Measurements from ENCODE around the gene MYO18A.
"Not testable (repeated sequence)": the region's sequence is repeated elsewhere in the genome, so short reads cannot be mapped to it uniquely, and the experiment has no call there.

The MYO18A gene

DNA sequence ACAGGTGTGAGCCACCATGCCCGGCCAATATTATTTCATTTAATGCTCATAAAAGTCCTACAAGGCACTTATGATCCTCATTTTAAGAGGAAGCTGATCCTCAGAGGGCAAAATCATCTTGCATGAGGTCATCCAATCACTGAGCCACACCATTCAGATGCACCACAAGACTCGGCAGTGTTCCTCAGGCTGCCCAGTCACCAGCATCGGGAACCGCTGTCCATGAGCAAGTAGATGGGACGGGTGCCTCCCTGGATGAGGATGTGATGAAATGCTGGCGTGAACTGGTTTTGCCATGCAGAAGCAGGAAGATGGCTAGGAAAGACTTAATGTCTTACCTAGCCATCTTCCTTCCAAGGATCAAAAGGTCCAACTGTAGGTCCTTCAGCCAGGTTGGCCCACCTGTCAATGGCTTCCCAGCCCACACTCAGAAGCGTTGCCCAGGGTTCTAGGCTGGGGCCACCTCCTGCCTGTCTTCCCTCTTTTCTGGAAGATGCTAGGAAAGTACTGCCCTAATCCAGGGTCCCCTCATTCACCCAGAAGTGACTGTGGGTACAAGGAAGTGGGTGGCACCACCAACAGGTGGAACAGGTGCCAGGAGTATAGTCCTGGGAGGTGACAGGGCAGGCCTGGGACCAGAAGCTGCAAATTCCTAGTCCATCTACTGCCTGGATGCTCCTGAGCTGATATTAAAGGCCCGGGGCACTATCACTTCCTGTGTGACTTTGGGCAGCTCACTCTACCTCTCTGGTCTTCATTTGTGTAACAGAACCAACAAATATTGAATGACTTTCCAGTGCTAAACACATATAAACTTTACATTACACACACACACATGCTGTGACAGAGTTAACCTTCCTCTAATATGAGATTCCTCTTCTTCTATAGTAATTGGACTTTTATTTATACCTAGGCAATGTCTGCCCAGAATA lies 34.3 kb upstream of the MYO18A start:
- Histone ChIP-seq H3K36me3 (no peaks in the 10 kb centered on the region), H4K20me1 (no peaks in the 10 kb centered on the region), H3K4me3 (no peak overlapping the region), H3K27me3 (no peaks in the 10 kb centered on the region), H3K9me3 (no peaks in the 10 kb centered on the region), H3K4me1 (0 out of 2 replicates have a peak, but pooled peaks cover 4% of the 10 kb centered on the region), H3K27ac (no peak overlapping the region), H3K4me2 (no peak overlapping the region), H3K9ac (no peak overlapping the region)
- TF ChIP-seq Cebpa-rat (IDR thresholded peaks at IDR 0.05) = no peak

DNA sequence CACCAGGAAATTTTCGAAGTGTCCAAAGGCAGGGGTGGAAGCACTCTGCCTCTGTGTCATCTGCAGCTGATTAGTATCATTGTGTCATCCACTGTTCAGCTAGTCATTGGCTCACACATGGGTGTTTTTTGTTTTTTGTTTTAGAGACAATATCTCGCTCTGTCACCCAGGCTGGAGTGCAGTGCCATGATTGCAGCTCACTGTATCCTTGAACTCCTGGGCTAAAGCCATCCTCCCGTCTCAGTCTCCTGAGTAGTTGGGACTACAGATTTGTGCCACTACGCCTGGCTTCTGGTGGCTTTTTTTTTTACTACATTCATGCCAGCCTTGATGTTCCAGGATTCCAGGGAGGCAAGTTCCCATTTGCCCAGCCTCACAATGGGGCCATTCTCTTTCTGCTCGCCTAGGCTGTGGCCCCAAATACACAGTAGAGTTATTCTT lies 32.5 kb upstream of the MYO18A start:
- Histone ChIP-seq H3K4me2 (no peak overlapping the region), H3K27me3 (no peaks in the 10 kb centered on the region), H3K27ac (no peak overlapping the region), H3K4me3 (no peak overlapping the region), H3K4me1 (no peaks in the 10 kb centered on the region), H3K9me3 (no peaks in the 10 kb centered on the region), H4K20me1 (no peaks in the 10 kb centered on the region), H3K9ac (no peak overlapping the region), H3K36me3 (no peaks in the 10 kb centered on the region)
- TF ChIP-seq Cebpa-rat (IDR thresholded peaks at IDR 0.05) = no peak

DNA sequence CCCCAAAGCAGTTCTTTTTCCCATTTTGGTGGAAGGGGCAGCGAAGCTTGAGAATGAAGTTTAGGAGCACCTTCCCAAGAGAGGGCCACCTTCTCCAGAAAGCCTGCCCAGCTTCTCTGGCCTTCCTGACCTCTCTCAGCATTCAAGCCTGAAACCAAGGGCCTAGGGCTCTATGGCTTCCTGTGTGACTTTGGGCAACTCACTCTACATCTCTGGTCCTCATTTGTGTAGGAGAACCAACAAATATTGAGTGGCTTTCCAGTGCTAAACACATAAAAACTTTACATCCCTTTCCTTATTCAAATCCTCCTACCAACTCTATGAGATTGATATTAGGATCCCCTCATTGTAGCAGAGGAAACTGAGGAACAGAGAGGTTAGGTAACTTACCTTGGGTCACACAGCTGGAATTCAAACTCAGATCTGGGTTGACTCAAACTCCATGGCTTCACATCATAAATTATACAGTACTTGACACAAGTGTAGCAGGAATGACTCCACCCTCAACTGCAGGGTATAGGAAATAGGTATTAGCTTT lies 32.0 kb upstream of the MYO18A start:
- H3K27me3 ChIP-seq = no peaks in the 10 kb centered on the region
- H3K4me3 ChIP-seq = no peak overlapping the region
- H3K9me3 ChIP-seq = no peaks in the 10 kb centered on the region
- no peaks in the 10 kb centered on the region for H4K20me1 ChIP-seq
- H3K27ac ChIP-seq = no peak overlapping the region
- no peaks in the 10 kb centered on the region for H3K4me1 ChIP-seq
- no peak overlapping the region for H3K9ac ChIP-seq
- H3K36me3 ChIP-seq = no peaks in the 10 kb centered on the region
- no peak overlapping the region for H3K4me2 ChIP-seq
- no peak for TF ChIP-seq Cebpa-rat (IDR thresholded peaks at IDR 0.05)

DNA sequence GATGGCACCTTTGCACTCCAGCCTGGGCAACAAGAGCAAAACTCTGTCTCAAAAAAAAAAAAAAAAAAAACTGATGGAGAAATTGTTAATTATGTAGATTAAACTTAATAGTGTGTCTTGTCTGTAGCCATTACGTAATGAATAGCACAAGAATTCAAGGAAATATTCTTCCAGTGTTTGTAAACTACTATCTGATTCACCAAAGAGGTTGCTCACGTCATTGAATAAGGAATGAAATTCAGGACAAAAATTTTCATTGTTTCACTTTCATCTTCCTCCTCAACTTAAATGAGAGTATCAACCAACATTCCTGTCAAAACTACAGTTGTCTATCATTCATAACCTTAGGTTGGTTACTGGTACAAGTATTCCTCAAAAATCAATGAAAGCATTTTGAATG lies 30.7 kb upstream of the MYO18A start:
- no peaks in the 10 kb centered on the region for H4K20me1 ChIP-seq
- H3K36me3 ChIP-seq = no peaks in the 10 kb centered on the region

DNA sequence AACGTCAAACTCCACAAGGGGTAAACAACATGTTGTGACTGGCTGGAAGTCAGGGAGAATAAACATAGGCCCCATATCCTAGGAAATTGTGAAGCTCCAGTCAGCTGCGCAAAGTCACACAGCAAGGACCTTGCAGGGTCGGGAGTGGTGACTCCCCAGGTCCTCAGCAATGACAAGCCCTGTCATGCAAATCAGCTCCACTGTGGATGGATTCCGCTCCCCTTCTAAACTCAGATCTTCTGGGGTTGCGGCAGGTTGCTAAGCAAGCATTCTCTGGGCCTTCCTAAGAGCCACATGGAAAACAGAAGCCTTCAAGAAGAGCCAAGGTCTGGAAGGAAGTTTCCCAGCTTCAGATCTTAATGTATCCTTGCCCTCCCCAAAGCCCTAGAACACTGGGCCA lies 28.9 kb upstream of the MYO18A start:
- H3K9me3 ChIP-seq = no peaks in the 10 kb centered on the region
- H3K4me2 ChIP-seq = no peak overlapping the region
- no peaks in the 10 kb centered on the region for H3K4me1 ChIP-seq
- no peak overlapping the region for H3K9ac ChIP-seq
- H3K36me3 ChIP-seq = no peaks in the 10 kb centered on the region
- H3K27me3 ChIP-seq = no peaks in the 10 kb centered on the region
- no peak overlapping the region for H3K27ac ChIP-seq
- no peak overlapping the region for H3K4me3 ChIP-seq
- TF ChIP-seq Cebpa-rat (IDR thresholded peaks at IDR 0.05) = no peak
- H4K20me1 ChIP-seq = no peaks in the 10 kb centered on the region

More for the DNA sequence above, 30.7 kb upstream of the MYO18A start:
- Histone ChIP-seq H3K27ac (no peak overlapping the region), H3K9ac (no peak overlapping the region), H3K4me3 (no peak overlapping the region), H3K4me1 (no peaks in the 10 kb centered on the region), H3K4me2 (no peak overlapping the region), H3K9me3 (no peaks in the 10 kb centered on the region), H3K27me3 (no peaks in the 10 kb centered on the region)
- TF ChIP-seq Cebpa-rat (IDR thresholded peaks at IDR 0.05) = no peak

DNA sequence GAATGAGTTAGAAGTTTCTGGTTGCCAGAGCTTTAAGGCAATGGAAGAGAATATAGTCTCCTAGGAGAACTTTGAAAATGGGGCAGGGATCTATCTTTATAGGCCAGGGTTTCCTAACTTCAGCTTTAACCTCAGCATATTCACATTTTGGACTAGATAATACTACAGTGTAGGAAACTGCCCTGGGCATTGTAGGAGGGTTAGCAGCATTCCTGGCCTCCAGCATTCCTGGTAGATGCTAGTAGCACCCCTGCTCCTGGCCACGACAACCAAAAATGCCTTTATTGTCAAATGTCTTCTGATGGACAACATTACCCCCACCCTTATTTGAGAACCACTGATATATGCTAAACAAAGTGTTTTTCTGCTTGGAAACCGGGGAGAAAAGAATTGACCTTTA lies 27.8 kb upstream of the MYO18A start:
- no peak overlapping the region for H3K4me3 ChIP-seq
- no peak overlapping the region for H3K9ac ChIP-seq
- no peak for TF ChIP-seq Cebpa-rat (IDR thresholded peaks at IDR 0.05)
- H4K20me1 ChIP-seq = no peaks in the 10 kb centered on the region
- H3K27me3 ChIP-seq = no peaks in the 10 kb centered on the region
- H3K4me1 ChIP-seq = no peaks in the 10 kb centered on the region
- H3K4me2 ChIP-seq = no peak overlapping the region
- H3K36me3 ChIP-seq = no peaks in the 10 kb centered on the region
- no peaks in the 10 kb centered on the region for H3K9me3 ChIP-seq
- no peak overlapping the region for H3K27ac ChIP-seq

DNA sequence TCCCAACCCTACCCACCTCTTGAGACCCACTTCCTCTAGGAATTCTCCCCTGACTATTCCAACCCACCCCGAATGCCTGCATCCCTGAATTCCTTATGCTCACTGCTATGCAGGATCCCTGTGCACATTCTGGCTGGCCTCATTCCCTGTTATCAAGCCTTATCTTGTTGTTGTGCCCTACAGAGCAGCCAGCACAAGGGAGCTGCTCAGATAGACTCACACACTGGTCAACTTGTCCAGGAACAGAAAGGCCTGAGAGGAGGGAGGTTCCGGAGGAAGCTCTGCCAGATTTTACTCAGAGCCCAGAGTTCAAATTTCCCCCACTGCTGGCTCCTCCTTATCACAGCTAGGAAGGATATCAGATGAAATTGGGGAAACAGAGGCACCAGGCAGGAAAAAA lies 24.8 kb upstream of the MYO18A start:
- no peak overlapping the region for H3K27ac ChIP-seq
- H3K4me3 ChIP-seq = no peak overlapping the region

GRCh38 chr17:29204068-29204804 lies 24.0 kb upstream of the MYO18A start:
- H3K4me3 ChIP-seq, H3K9ac ChIP-seq, H3K36me3 ChIP-seq, H3K27me3 ChIP-seq, H3K27ac ChIP-seq, H4K20me1 ChIP-seq, H3K4me2 ChIP-seq, H3K9me3 ChIP-seq, H3K4me1 ChIP-seq: not testable (repeated sequence)

More for the DNA sequence above, 24.8 kb upstream of the MYO18A start:
- H3K9ac ChIP-seq = no peak overlapping the region
- H3K36me3 ChIP-seq = no peaks in the 10 kb centered on the region
- H3K9me3 ChIP-seq = no peaks in the 10 kb centered on the region
- H3K27me3 ChIP-seq = no peaks in the 10 kb centered on the region
- TF ChIP-seq Cebpa-rat (IDR thresholded peaks at IDR 0.05) = no peak
- H4K20me1 ChIP-seq = no peaks in the 10 kb centered on the region
- H3K4me1 ChIP-seq = no peaks in the 10 kb centered on the region
- H3K4me2 ChIP-seq = no peak overlapping the region

DNA sequence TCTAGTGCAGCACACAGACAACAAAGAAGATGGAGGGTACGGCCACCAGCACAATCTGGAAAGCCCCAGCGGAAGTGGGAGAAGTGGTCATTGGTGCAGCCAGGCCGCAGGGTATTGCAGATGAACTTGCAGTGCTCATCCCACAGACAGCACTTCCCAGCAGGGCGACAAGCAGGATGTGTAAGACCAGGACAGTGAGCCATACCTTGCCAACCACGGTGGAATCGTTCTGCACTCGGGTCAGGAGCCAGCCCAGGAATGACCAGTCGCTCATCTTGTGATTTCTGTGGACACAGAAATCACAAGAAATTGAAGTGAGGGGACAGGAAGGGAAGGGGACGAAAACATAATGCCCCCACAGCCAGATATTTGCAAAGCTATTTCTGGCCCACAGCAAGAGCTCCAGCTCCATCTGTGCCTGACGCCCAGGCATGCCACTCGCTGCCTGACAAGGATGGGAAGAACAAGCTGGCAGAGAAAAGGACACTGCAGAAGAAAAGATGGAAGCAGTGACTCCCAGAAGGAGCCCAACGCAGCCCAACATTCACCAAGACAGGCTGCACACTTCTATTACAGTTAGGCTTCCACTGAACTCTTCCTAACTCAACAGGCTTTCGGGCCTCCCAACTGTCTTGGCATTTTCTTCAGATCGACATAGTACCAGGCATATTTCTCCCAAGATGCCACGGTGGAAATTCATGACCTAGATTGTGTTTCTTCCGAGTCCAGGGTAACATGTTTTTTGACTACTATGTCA lies 17.5 kb upstream of the MYO18A start:
- Histone ChIP-seq H3K9me3 (no peaks in the 10 kb centered on the region), H3K4me2 (no peak overlapping the region; the same call in 1 of the 2 replicates), H4K20me1 (no peaks in the 10 kb centered on the region), H3K36me3 (no peaks in the 10 kb centered on the region), H3K27ac (no peak overlapping the region), H3K9ac (no peak overlapping the region), H3K4me1 (peaks cover 19% of the 10 kb centered on the region), H3K4me3 (no peak overlapping the region), H3K27me3 (no peaks in the 10 kb centered on the region)
- no peak for TF ChIP-seq Cebpa-rat (IDR thresholded peaks at IDR 0.05)
